ENCODE results near the gene SOCS7. TPM values are rescaled to one million over a fixed set of nuclear protein-coding genes. Genes with fewer than 3 reads are reported as not detected.

Gene SOCS7
- total RNA-seq, 2 donors from 2014 or later: 11.4 to 15.3 TPM

DNA sequence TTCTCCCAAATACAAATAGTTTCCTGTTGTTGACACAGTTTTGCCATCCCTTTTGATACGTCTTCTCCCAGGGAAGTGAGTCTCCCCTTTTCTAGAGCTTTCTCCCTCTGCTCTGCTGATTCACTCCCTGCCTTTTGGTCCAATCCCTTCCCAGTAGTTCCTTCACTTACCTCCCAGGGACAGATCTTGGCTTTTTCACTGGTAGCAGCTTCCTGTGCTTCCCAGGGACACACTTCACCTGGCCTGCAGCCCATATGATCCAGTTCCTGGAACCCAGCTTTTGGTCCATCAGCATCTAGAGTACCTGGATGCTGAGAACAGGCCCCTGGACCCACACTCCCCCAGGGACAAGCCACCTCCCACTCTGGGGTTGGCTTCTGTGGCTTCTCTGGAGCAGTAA is 23.7 kb upstream of the SOCS7 start:
- intact Hi-C loops (cut with DNase I): no loop called here
- Histone ChIP-seq H3K4me3 (no peak overlapping the region), H3K27ac (no peak overlapping the region), H3K9me3 (no peaks in the 10 kb centered on the region), H3K27me3 (no peaks in the 10 kb centered on the region), H3K4me1 (no peaks in the 10 kb centered on the region), H3K9ac (ENCODE audit: low read depth in 2 of 2, low read length in 2 of 2) (no peak overlapping the region), H3K36me3 (no peaks in the 10 kb centered on the region)
- no peak for DNase-seq
- TF ChIP-seq, protein P1, sequence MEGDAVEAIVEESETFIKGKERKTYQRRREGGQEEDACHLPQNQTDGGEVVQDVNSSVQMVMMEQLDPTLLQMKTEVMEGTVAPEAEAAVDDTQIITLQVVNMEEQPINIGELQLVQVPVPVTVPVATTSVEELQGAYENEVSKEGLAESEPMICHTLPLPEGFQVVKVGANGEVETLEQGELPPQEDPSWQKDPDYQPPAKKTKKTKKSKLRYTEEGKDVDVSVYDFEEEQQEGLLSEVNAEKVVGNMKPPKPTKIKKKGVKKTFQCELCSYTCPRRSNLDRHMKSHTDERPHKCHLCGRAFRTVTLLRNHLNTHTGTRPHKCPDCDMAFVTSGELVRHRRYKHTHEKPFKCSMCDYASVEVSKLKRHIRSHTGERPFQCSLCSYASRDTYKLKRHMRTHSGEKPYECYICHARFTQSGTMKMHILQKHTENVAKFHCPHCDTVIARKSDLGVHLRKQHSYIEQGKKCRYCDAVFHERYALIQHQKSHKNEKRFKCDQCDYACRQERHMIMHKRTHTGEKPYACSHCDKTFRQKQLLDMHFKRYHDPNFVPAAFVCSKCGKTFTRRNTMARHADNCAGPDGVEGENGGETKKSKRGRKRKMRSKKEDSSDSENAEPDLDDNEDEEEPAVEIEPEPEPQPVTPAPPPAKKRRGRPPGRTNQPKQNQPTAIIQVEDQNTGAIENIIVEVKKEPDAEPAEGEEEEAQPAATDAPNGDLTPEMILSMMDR (IDR thresholded peaks at IDR 0.05): no peak

DNA sequence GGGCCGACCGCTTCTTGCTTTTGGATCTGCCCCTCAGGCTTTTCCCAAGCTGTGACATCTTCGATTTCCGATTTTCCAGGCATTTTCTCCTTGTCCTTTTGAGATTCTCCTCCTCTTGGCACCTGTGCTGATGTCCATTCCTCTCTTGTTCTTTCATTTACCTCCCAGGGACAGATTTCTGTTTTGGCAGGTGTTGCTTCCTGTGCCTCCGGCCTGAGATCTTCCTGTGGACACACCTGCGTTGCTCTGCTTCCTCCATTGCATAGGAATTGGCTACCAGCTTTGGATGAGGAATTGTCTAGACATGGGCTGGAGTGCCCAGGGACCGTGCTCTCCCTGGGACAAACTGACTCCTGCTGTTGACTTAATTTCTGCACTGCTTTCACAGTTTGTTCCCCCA is 23.0 kb upstream of the SOCS7 start:
- H3K9me3 ChIP-seq: no peaks in the 10 kb centered on the region
- intact Hi-C loops (cut with DNase I): no loop called here
- DNase-seq: no peak
- no peaks in the 10 kb centered on the region for H3K36me3 ChIP-seq
- H3K4me1 ChIP-seq: no peaks in the 10 kb centered on the region
- no peak overlapping the region for H3K27ac ChIP-seq
- H3K9ac ChIP-seq (ENCODE audit: low read depth in 2 of 2, low read length in 2 of 2): no peak overlapping the region
- TF ChIP-seq, protein P1 (IDR thresholded peaks at IDR 0.05): no peak
- H3K4me3 ChIP-seq: no peak overlapping the region
- H3K27me3 ChIP-seq: no peaks in the 10 kb centered on the region

DNA sequence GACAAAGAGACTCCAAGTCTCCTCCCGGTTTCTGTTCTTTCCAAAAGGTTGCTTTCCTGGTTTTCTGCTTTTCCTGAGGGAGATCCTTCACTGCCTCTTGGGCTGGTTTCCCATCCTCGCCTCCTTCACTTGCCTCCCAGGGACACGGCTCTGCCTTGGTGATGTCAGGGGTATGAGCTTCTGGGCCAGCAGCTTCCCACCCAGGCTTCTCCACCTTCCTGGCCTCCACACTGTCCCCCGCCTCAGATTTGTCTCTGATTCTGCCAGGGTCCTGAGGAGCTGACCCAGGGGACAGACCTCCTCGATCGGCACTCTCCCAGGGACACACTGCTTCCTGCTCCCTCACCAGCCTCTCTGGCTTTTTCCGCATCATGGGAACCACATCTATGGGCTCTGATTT is 22.4 kb upstream of the SOCS7 start:
- no peaks in the 10 kb centered on the region for H3K36me3 ChIP-seq
- intact Hi-C loops (cut with DNase I): no loop called here
- no peak overlapping the region for H3K27ac ChIP-seq
- no peak overlapping the region for H3K9ac ChIP-seq (ENCODE audit: low read depth in 2 of 2, low read length in 2 of 2)
- no peaks in the 10 kb centered on the region for H3K27me3 ChIP-seq
- no peaks in the 10 kb centered on the region for H3K9me3 ChIP-seq
- no peak overlapping the region for H3K4me3 ChIP-seq
- no peak for DNase-seq
- TF ChIP-seq, protein P1 (IDR thresholded peaks at IDR 0.05): no peak
- H3K4me1 ChIP-seq: no peaks in the 10 kb centered on the region

DNA sequence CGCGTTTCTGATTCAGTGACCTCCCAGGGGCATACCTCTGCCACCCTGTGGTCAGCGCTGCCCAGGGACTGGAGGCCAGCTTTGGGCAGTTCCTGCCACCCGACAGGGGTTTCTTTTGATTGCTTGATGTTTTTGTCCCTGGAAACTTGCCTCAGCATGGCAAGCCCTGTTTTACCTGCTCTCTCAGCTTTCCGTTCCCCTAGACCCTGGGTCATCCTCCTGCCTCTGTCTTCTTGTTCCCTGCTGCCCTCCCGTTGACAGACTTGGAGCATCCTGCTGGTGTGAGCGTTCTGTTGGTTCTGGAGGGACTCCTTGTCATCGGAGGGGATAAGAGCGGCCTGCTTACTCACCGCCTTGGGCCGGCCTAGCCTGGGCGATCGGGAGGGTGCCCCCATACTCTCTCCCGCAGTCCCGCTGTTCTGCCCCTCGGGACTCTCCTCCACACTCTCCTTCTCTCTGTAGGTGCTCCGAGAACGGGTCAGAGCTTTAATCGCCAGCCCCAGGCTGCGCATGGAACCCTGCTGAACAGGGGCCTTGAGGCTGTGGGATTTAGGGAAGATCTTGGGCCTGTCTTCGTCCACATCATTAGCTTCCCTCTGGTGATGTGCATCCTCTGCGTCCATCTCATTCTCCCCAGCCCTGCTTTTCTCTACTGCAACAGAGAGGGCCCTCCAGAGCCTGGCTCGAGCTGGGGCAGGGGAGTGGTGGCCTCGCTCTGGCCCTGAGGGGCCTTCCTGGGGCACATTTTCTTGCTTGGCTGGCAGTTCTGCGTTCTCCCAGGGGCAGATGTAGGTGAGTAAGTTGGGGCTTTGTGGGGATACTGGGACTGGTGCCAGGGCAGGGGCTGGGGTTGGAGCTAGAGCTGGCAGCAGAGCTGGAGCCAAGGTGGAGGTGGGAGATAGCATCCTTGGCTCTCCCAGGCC is 21.6 kb upstream of the SOCS7 start:
- H3K36me3 ChIP-seq: no peaks in the 10 kb centered on the region
- no peaks in the 10 kb centered on the region for H3K9me3 ChIP-seq
- no peak overlapping the region for H3K9ac ChIP-seq (ENCODE audit: low read depth in 2 of 2, low read length in 2 of 2)
- no peak overlapping the region for H3K27ac ChIP-seq
- TF ChIP-seq, protein P1 (IDR thresholded peaks at IDR 0.05): no peak
- H3K4me3 ChIP-seq: no peak overlapping the region
- H3K4me1 ChIP-seq: no peaks in the 10 kb centered on the region
- no peaks in the 10 kb centered on the region for H3K27me3 ChIP-seq
- no peak for DNase-seq
- intact Hi-C loops (cut with DNase I): no loop called here

DNA sequence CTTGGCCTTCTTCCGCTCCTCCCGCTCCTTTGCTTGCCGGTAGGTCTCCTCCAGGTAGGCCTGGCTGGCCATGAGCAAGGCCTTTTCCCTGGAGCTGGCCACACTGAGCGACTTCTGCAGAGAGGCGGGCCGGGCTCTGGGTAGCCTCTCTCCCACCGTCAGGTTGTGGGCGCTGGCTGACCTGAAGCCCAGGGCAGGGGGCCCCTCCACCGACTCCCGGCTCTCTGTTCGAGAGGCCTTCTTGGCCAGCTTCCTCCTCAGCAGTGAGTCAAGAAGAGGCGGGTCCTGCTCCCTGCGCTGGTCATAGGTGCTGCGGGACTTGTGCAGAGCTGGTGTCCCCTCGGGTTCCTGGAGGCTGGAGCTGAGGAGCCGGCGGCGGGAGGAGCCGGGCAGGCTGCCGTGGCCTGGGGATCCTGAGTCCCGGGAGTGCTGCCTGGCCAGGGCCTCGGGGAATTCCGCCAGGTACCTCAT is 20.7 kb upstream of the SOCS7 start:
- intact Hi-C loops (cut with DNase I): no loop called here
- no peak for DNase-seq
- no peak overlapping the region for H3K9ac ChIP-seq (ENCODE audit: low read depth in 2 of 2, low read length in 2 of 2)
- H3K27me3 ChIP-seq: no peaks in the 10 kb centered on the region
- no peak overlapping the region for H3K4me3 ChIP-seq
- TF ChIP-seq, protein P1 (IDR thresholded peaks at IDR 0.05): no peak
- no peak overlapping the region for H3K27ac ChIP-seq
- H3K9me3 ChIP-seq: no peaks in the 10 kb centered on the region
- H3K4me1 ChIP-seq: no peaks in the 10 kb centered on the region
- H3K36me3 ChIP-seq: no peaks in the 10 kb centered on the region

Data from colonic mucosa (tissue), 4 donors.